ENCODE measurements around the gene TRIM56. TPM values are rescaled to one million over a fixed set of nuclear protein-coding genes. Genes with fewer than 3 reads are reported as not detected.
"Not testable (repeated sequence)": the region's sequence is repeated elsewhere in the genome, so short reads cannot be mapped to it uniquely, and the experiment has no call there.

Gene TRIM56
- total and polyA plus RNA-seq, 9 donors = 18.2 to 77.4 (median 44.5) TPM

GRCh38 chr7:101089876-101090275, 4.6 kb downstream of the TRIM56 start:
- TF ChIP-seq EP300 (IDR thresholded peaks at IDR 0.05) (no peak), CTCF (IDR thresholded peaks at IDR 0.05) (no peak), POLR2A (IDR thresholded peaks at IDR 0.05) (no peak)
- Histone ChIP-seq H3K4me3 (no peak overlapping the region), H3K27me3 (no peaks in the 10 kb centered on the region), H3K36me3 (no peaks in the 10 kb centered on the region), H3K9me3 (no peaks in the 10 kb centered on the region), H3K27ac (no peak overlapping the region), H3K4me1 (ENCODE audit: insufficient read depth) (peaks cover 5% of the 10 kb centered on the region)
- intact Hi-C loops (cut with DNase I) = loop anchor here (5.0 to 10.0 kb wide), 3 partner anchors 37 to 615 kb away; partner anchors contain the start of genes SERPINE1 (in 1 of the 4) and TSC22D4 (in 1 of the 4)
- 90 to 93% (median 91%) methylated on average over 9 of the region's 9 CpGs for WGBS, 3 donors
- no peak for DNase-seq

- H3K4me3 ChIP-seq; H3K9me3 ChIP-seq; H3K27ac ChIP-seq; H3K36me3 ChIP-seq; H3K27me3 ChIP-seq; DNase-seq; H3K4me1 ChIP-seq (ENCODE audit: insufficient read depth); intact Hi-C loops (cut with DNase I): not testable (repeated sequence)
- WGBS, 3 donors = 92 to 95% (median 94%) methylated on average over 38 to 50 of the region's 53 CpGs
Measured at GRCh38 chr7:101092266-101092905, 7.1 kb downstream of the TRIM56 start.

GRCh38 chr7:101093906-101094305, 8.6 kb downstream of the TRIM56 start:
- Histone ChIP-seq H3K27me3 (no peaks in the 10 kb centered on the region), H3K27ac (no peak overlapping the region), H3K9me3 (no peaks in the 10 kb centered on the region), H3K4me3 (no peak overlapping the region), H3K36me3 (no peaks in the 10 kb centered on the region), H3K4me1 (ENCODE audit: insufficient read depth) (peaks cover under 1% of the 10 kb centered on the region)
- intact Hi-C loops (cut with DNase I) = no loop called here
- no peak for DNase-seq
- TF ChIP-seq EP300 (IDR thresholded peaks at IDR 0.05) (no peak), POLR2A (IDR thresholded peaks at IDR 0.05) (no peak), CTCF (IDR thresholded peaks at IDR 0.05) (no peak)
- WGBS, 3 donors = 59 to 77% (median 69%) methylated on average over 4 of the region's 4 CpGs

GRCh38 chr7:101094376-101094775, 9.1 kb downstream of the TRIM56 start:
- Histone ChIP-seq H3K36me3 (no peaks in the 10 kb centered on the region), H3K4me3 (no peak overlapping the region), H3K4me1 (ENCODE audit: insufficient read depth) (peaks cover 2% of the 10 kb centered on the region), H3K27ac (no peak overlapping the region), H3K27me3 (no peaks in the 10 kb centered on the region), H3K9me3 (no peaks in the 10 kb centered on the region)
- TF ChIP-seq POLR2A (IDR thresholded peaks at IDR 0.05) (no peak), CTCF (IDR thresholded peaks at IDR 0.05) (no peak), EP300 (IDR thresholded peaks at IDR 0.05) (no peak)
- 59 to 63% (median 60%) methylated on average over 9 of the region's 9 CpGs for WGBS, 3 donors
- intact Hi-C loops (cut with DNase I) = no loop called here
- no peak for DNase-seq

- H3K36me3 ChIP-seq = no peaks in the 10 kb centered on the region
- 29 to 32% (median 31%) methylated on average over 12 of the region's 12 CpGs for WGBS, 3 donors
- intact Hi-C loops (cut with DNase I) = loop anchor here in 1 of 4 donors (5.0 kb wide), 1 partner anchor 42 kb away; no protein-coding TSS in a partner anchor
- no peaks in the 10 kb centered on the region for H3K27me3 ChIP-seq
- DNase-seq = peak in 1 of 5 donors; percentile 59
- H3K9me3 ChIP-seq = no peaks in the 10 kb centered on the region
- H3K4me3 ChIP-seq = no peak overlapping the region
- peaks cover 2% of the 10 kb centered on the region for H3K4me1 ChIP-seq (ENCODE audit: insufficient read depth)
- TF ChIP-seq EP300 (IDR thresholded peaks at IDR 0.05) (no peak), CTCF (IDR thresholded peaks at IDR 0.05) (peak in 1 of 3 donors; percentile 23)
- no peak overlapping the region for H3K27ac ChIP-seq
Measured at GRCh38 chr7:101094791-101095375, 9.6 kb downstream of the TRIM56 start.
